Body of pancreas (tissue), 4 donors: Measurements from ENCODE around the gene PRG2. TPM values are rescaled to one million over a fixed set of nuclear protein-coding genes. Genes with fewer than 3 reads are reported as not detected.

Experiments used
- ATAC-seq: fragments of 150-250 bp; one replicate; pipeline ENCODE4 v1.9.1; 2016
- DNase-seq, 4 donors: peaks; one replicate each; pipeline ENCODE4 v3.0.0-alpha.2; 2019
- H3K27ac ChIP-seq, 4 donors: fragments of 200-600 bp; sonication (generic); 1 replicate in 3 of 4; 2 replicates in 1 of 4; pipeline versions ENCODE4 v1.5.1 to v1.6.1; 2016 to 2019; ENCODE audit warnings: mild to moderate bottlenecking in 1 of 4, mixed read lengths in 1 of 4, moderate library complexity in 1 of 4
- H3K27me3 ChIP-seq, 2 donors: fragments of 200-600 bp; sonication (generic); one replicate each; pipeline ENCODE4 v1.6.0; 2016; ENCODE audit warnings: mild to moderate bottlenecking in 1 of 2
- H3K36me3 ChIP-seq, 2 donors: fragments of 200-600 bp; sonication (generic); replicated peaks in 1 of 2; 2 replicates each; pipeline ENCODE4 v1.5.1; 2016; ENCODE audit warnings: low read depth in 2 of 2; ENCODE audit not compliant: insufficient read depth in 1 of 2
- H3K4me1 ChIP-seq: fragments of 200-600 bp; sonication (generic); one replicate; pipeline ENCODE4 v1.6.0; 2016
- H3K4me3 ChIP-seq, 2 donors: fragments of 200-600 bp; sonication (generic); 1 replicate in 1 of 2; 2 replicates in 1 of 2; pipeline ENCODE4 v1.5.1; 2016 to 2019
- H3K9me3 ChIP-seq, 3 donors: fragments of 200-600 bp; sonication (generic); 1 replicate in 2 of 3; 2 replicates in 1 of 3; pipeline ENCODE4 v1.5.1; 2016
- POLR2A ChIP-seq, 3 donors: fragments of 450-650 bp; IDR thresholded peaks; one replicate each; pipeline ENCODE4 v1.6.1; 2016; ENCODE audit warnings: antibody characterized with exemption in 3 of 3, mild to moderate bottlenecking in 2 of 3
- WGBS, 2 donors: methylation state at CpG; one replicate each; pipeline ENCODE4 v1.1.5; 2017; 5-methylcytosine and 5-hydroxymethylcytosine counted together
- intact Hi-C: fragments of 100-400 bp; cut with DNase I; formaldehyde crosslinking; loops from one replicate; pipeline ENCODE4 v1.15.1; 2023
- total RNA-seq, 2 donors: library from RNA; depleted of rRNA; stranded (reverse); fragments of >200 nt; gene quantifications; one replicate each; pipeline ENCODE4 v1.1.0, GENCODE V29; 2016
- TF ChIP-seq, protein P1 (sequence below), 7 experiments: fragments of 450-650 bp in 4 of 7; fragments of 200-600 bp in 3 of 7; sonication (generic) in 3 of 7; IDR thresholded peaks; one replicate each; pipeline ENCODE4 v1.5.1; 2016 to 2019; ENCODE audit warnings: antibody characterized with exemption in 7 of 7

PRG2 gene
- total RNA-seq, 2 donors from 2014 or later: not detected

DNA sequence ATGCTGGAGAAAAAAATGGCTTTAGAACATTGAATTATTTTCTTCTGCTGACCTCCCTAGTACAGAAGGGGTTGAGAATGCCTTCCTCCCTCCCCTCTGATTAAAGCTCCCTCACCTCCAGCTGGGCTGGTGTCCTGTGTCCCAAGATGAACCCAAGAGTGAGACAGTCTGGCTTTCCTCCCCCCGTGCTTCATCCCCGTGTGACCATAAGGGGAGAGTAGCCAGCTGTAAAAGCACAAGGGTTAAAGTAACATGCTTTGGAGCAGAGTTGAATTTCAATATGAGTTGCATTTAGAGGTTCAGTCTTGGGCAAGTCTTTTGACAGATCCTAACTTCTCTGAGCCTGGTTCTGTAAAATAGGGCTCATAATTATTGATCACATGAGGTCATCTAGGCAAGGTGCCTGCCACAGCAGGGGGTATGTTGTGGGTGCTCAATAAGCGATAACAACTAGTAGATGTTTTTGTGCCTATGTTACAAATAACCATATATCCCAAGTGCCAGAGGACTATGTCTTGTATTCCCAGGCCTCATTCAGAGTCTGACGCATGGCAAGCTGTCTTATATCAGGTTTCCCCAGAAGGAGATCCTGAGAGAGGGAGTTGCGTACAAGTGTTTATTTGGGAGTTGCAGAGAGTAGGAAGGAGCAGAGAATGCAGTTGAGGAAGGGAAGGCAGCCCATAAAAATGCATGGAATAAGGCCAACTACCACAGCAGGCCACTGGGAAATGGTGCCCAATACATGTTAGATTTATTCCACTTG, 4.1 kb downstream of the PRG2 start:
- H3K27ac ChIP-seq: peak overlapping the region in 1 of 4 donors; percentile 43
- DNase-seq (no peak), ATAC-seq (peak; percentile 42)
- H3K27me3 ChIP-seq: no peaks in the 10 kb centered on the region
- no peak overlapping the region for H3K4me3 ChIP-seq
- 72 to 75% methylated on average over 5 of the region's 5 CpGs for WGBS, 2 donors
- no peaks in the 10 kb centered on the region for H3K36me3 ChIP-seq
- no peaks in the 10 kb centered on the region for H3K4me1 ChIP-seq
- intact Hi-C loops: no loop called here
- TF ChIP-seq, protein P1, sequence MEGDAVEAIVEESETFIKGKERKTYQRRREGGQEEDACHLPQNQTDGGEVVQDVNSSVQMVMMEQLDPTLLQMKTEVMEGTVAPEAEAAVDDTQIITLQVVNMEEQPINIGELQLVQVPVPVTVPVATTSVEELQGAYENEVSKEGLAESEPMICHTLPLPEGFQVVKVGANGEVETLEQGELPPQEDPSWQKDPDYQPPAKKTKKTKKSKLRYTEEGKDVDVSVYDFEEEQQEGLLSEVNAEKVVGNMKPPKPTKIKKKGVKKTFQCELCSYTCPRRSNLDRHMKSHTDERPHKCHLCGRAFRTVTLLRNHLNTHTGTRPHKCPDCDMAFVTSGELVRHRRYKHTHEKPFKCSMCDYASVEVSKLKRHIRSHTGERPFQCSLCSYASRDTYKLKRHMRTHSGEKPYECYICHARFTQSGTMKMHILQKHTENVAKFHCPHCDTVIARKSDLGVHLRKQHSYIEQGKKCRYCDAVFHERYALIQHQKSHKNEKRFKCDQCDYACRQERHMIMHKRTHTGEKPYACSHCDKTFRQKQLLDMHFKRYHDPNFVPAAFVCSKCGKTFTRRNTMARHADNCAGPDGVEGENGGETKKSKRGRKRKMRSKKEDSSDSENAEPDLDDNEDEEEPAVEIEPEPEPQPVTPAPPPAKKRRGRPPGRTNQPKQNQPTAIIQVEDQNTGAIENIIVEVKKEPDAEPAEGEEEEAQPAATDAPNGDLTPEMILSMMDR (IDR thresholded peaks at IDR 0.05): no peak
- TF ChIP-seq POLR2A (IDR thresholded peaks at IDR 0.05): no peak
- H3K9me3 ChIP-seq: no peaks in the 10 kb centered on the region

DNA sequence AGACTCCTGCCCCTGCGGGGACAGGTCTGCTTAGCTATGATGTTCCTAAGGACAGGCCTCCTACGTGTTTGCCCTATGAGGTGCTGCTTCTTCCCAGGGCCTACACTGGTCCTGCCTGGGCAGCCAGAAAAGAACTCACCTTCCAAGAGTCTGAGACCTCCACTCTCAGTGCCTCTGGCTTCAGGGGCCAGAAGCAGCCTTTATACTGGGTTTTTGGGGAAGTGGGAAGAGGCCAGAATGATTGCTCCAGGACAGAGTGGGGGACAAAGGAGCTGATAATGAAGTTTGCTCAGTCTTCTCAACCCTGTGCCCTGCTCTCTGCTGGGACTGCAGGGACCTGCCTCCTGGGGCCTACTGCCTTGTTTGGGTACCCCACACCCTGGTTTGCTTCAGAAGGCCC, 9.5 kb downstream of the PRG2 start, which contains the start of gene PRG3:
Gene PRG3, minus strand, starts transcription at position 176 of the 400 bp plus-strand sequence. CDS start 442 bp downstream, outside the sequence.
- WGBS, 2 donors: 75 to 100% methylated on average over 2 of the region's 2 CpGs
- H3K4me1 ChIP-seq: no peaks in the 10 kb centered on the region
- no peaks in the 10 kb centered on the region for H3K36me3 ChIP-seq
- DNase-seq (no peak), ATAC-seq (no peak)
- H3K27ac ChIP-seq: no peak within 1 kb of the TSS
- TF ChIP-seq, protein P1 (IDR thresholded peaks at IDR 0.05): no peak
- TF ChIP-seq POLR2A (IDR thresholded peaks at IDR 0.05): no peak
- H3K4me3 ChIP-seq: no peak within 1 kb of the TSS
- intact Hi-C loops: no loop called here
- no peaks in the 10 kb centered on the region for H3K27me3 ChIP-seq
- H3K9me3 ChIP-seq: no peaks in the 10 kb centered on the region

GRCh38 chr11:57379732-57380131, 10.7 kb downstream of the PRG2 start:
- ATAC-seq: no peak
- no peaks in the 10 kb centered on the region for H3K36me3 ChIP-seq
- no peaks in the 10 kb centered on the region for H3K27me3 ChIP-seq
- H3K27ac ChIP-seq: no peak overlapping the region
- H3K4me1 ChIP-seq: no peaks in the 10 kb centered on the region
- DNase-seq: no peak
- no peak overlapping the region for H3K4me3 ChIP-seq
- intact Hi-C loops: no loop called here
- no peak for TF ChIP-seq POLR2A (IDR thresholded peaks at IDR 0.05)
- TF ChIP-seq, protein P1 (IDR thresholded peaks at IDR 0.05): no peak
- H3K9me3 ChIP-seq: no peaks in the 10 kb centered on the region
- 21 to 32% methylated on average over 9 to 10 of the region's 10 CpGs for WGBS, 2 donors

- H3K4me3 ChIP-seq: no peak overlapping the region
- intact Hi-C loops: no loop called here
- no peaks in the 10 kb centered on the region for H3K4me1 ChIP-seq
- no peaks in the 10 kb centered on the region for H3K36me3 ChIP-seq
- DNase-seq (no peak), ATAC-seq (no peak)
- TF ChIP-seq POLR2A (IDR thresholded peaks at IDR 0.05): no peak
- TF ChIP-seq, protein P1 (IDR thresholded peaks at IDR 0.05): no peak
- no peaks in the 10 kb centered on the region for H3K9me3 ChIP-seq
- no peaks in the 10 kb centered on the region for H3K27me3 ChIP-seq
- H3K27ac ChIP-seq: no peak overlapping the region
Observed at GRCh38 chr11:57378186-57378585, 12.3 kb downstream of the PRG2 start.

DNA sequence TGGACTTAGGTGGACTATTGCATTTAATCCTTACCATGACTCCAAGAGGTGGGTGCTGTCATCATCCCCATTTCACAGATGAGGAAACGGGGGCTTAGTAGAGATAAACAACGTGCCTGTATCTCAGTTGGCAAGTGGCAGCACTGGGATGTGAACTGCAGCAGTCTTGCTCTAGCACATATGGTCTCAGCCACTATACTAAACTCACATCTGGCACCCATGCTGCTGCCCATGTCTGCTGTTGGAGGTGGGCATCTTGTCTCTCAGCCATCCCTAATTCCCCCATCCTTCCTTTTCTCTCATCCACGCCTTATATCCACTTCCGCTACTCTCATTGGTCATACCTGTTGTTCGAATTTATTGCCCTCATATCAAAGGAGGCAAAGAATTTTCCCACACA, 13.3 kb downstream of the PRG2 start:
- H3K4me1 ChIP-seq: no peaks in the 10 kb centered on the region
- H3K4me3 ChIP-seq: no peak overlapping the region
- no peaks in the 10 kb centered on the region for H3K36me3 ChIP-seq
- no peaks in the 10 kb centered on the region for H3K27me3 ChIP-seq
- ATAC-seq: no peak
- no peak overlapping the region for H3K27ac ChIP-seq
- TF ChIP-seq, protein P1 (IDR thresholded peaks at IDR 0.05): no peak
- no peak for TF ChIP-seq POLR2A (IDR thresholded peaks at IDR 0.05)
- no peak for DNase-seq
- 52 to 67% methylated on average over 5 of the region's 5 CpGs for WGBS, 2 donors
- intact Hi-C loops: no loop called here
- no peaks in the 10 kb centered on the region for H3K9me3 ChIP-seq
